Loucy (cell line): ENCODE measurements around the gene PRPF18.

Source experiments
- CTCF ChIP-seq: fragments of 200-600 bp; sonication (generic); conservative IDR thresholded peaks from 2 replicates; pipeline ENCODE4 v1.5.1; 2014; ENCODE audit warnings: mild to moderate bottlenecking, antibody characterized with exemption, low read length
- EZH2phosphoT487 ChIP-seq: fragments of 200-600 bp; IDR thresholded peaks from 2 replicates; pipeline ENCODE4 v1.6.1; 2018; ENCODE audit warnings: antibody characterized with exemption, mild to moderate bottlenecking, moderate library complexity, borderline replicate concordance

- TF ChIP-seq CTCF (no peak), EZH2phosphoT487 (no peak)
Measured at GRCh38 chr10:13594641-13595040, 7.9 kb downstream of the PRPF18 start.
